A204.1 (cell line): Measurements from ENCODE around the gene GRID2.

ENCODE experiments used
- FAIRE-seq: peaks from 2 replicates; lab custom pipeline; 2012; peaks lifted over from hg19 to GRCh38; lab: Jason Lieb, UNC

The GRID2 gene

GRCh38 chr4:93199492-93199891 is 895.7 kb downstream of the GRID2 start:
- FAIRE-seq: peak; percentile 65

GRCh38 chr4:93201471-93202096 is 897.8 kb downstream of the GRID2 start:
- no peak for FAIRE-seq

DNA sequence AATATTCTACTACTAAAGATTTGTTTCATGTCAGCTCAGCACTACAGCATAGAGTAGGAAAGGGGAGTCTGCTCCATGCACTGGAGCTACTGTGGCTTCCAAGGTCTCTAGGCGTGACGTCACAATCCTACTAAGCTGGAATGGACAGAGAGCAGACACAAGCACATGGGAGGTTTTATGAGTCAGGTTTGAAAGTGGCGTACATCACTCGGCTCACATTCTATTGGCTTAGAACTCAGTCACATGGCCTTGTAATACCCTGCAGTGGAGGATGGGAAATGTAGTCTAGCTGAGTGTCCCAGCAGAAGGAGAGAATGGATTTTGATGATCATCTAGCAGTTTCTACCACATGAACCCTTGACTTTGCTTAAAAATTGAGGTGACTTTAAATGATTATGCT is 899.9 kb downstream of the GRID2 start:
- no peak for FAIRE-seq

- no peak for FAIRE-seq
Observed at GRCh38 chr4:93212250-93212649, 908.5 kb downstream of the GRID2 start.

DNA sequence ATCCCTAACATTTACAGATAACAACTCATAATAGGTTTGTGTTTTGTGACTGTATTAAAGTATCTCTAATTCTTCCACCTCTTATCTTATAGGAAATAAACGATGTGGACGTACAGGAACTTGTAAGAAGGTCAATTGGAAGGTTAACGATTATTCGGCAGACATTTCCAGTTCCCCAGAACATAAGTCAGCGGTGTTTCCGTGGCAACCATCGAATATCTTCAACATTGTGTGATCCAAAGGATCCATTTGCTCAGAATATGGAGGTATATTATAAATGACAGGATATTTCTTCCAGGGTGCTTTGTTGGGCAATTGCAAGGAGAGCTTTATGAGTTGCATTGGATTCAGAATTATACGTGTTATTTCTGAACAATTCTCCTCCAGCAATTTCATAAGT is 912.9 kb downstream of the GRID2 start:
- no peak for FAIRE-seq

DNA sequence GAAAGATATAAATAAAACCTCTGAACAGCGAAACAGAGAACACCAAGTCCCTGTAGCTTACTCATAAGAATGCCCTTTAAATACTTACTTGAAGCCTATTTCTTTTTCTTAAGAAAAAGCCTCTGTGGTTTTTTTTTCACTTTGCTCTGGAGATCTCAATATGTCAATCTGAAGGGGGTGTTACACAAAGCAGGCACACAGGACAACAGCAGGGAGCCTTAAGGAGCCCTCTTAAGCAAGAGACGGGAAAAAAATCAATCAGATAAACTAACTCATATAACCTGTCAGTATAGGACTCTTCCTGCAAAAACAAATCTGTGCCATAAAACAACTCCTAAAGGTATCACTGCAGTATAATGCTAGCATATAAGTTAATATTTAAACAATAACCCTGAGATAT is 913.7 kb downstream of the GRID2 start:
- FAIRE-seq: no peak

DNA sequence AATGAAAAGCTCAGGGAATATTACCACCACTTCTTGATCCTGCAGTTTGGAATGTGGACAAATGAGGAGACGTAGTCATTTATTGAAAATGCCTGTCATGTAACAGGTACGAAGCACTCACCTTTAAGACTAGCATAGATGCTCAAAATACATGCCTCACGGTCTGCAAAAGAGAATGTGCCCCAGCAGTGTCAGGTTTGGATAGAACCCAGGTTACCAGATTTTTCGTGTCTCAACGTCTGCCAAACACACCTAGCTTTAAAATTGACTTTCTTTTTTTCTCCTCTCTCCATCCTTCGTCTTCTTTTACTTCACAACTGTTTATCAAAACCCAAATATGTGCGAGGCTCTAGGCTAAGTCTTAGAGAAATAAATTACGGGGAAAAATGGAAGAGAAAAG is 918.0 kb downstream of the GRID2 start:
- no peak for FAIRE-seq

- FAIRE-seq: no peak
Observed at GRCh38 chr4:93228021-93228420, 924.3 kb downstream of the GRID2 start.

DNA sequence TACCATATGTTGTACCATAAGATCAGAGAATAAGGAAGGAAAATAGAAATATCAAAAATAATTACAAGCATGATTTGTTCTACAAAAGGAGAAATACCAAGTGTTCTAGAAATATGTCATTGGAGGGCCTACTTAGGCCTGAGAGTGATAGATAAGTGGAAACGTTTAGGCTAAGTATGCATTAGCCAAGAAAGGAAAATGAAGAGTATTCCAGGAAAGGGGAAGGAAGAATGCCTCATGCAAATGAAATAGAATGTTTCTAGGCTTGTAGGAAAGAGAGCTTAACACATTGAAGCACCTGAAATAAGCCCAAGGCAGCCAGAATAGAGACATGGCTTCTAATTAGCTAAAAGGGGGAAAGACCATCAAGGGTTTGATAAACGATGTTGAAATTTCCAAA is 929.1 kb downstream of the GRID2 start:
- no peak for FAIRE-seq

- FAIRE-seq: no peak
Observed at GRCh38 chr4:93237521-93237920, 933.8 kb downstream of the GRID2 start.

DNA sequence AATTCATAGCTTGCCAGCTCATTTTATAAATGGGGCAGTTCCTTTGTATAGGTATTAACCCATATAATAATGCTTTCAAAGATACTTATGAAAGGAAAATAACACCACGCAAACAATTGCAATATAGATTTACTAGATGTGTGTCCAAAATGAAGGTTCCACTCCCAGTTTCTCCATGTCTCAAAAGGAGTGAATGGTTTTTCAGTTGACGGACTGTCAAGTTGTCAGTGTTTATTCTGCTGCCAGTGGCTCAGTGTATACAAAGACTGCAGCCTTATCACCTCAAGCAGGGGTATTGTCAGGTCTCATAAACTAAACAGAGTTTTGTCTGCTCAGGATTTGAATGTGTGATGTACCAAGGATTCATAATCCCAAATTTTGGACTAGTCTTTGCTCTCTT is 939.5 kb downstream of the GRID2 start:
- no peak for FAIRE-seq

GRCh38 chr4:93261207-93261606 is 957.4 kb downstream of the GRID2 start:
- no peak for FAIRE-seq

DNA sequence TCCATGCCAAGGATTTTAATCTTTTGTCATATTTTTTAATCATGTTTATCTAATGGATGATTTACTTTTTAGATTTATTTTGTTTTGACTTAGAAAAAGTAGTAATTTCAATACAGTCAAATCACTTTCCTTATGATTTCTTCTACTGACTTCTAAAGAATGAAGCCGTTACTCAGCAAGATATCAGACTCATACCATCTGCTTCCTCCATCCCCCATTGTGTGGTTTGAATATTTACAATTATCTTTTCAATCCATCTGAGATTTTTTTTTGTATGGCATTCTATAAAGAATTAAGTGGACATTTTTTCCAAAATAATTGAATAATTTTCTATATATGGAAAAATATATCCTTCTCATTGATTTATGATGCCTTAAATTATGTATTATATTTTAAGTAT is 959.4 kb downstream of the GRID2 start:
- FAIRE-seq: peak; percentile 40

DNA sequence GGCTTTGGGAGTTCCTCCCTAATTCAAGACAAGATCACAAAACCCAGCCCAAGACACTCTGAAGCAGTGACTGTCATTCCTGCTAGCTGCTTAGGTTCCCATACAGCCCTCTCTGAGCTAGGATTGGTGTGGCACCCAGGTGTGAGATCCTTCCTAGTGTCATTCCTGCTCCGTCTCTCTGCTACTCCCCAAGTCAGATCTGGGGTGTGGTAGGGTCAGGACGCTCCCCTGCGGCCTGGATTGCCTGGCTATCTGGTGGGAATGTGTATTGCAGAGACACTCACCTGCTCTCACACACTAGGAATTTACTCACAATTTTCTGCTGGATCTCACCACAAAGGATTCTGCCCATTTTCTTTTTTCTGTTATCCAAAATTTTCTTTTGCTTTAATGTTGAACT is 964.0 kb downstream of the GRID2 start:
- no peak for FAIRE-seq

- no peak for FAIRE-seq
Observed at GRCh38 chr4:93285346-93285745, 981.6 kb downstream of the GRID2 start.

- no peak for FAIRE-seq
Observed at GRCh38 chr4:93289241-93289640, 985.5 kb downstream of the GRID2 start.

- FAIRE-seq: no peak
Observed at GRCh38 chr4:93289831-93290230, 986.1 kb downstream of the GRID2 start.

- no peak for FAIRE-seq
Observed at GRCh38 chr4:93299118-93299517, 995.4 kb downstream of the GRID2 start.

- FAIRE-seq: peak; percentile 49
Observed at GRCh38 chr4:93300780-93301555, 997.2 kb downstream of the GRID2 start.

GRCh38 chr4:93302310-93302709 is 998.5 kb downstream of the GRID2 start:
- no peak for FAIRE-seq

- FAIRE-seq: no peak
Observed at GRCh38 chr4:93303440-93303839, 999.7 kb downstream of the GRID2 start.

- no peak for FAIRE-seq
Observed at GRCh38 chr4:93312299-93312698, 1008.5 kb downstream of the GRID2 start.

GRCh38 chr4:93313197-93313596 is 1009.4 kb downstream of the GRID2 start:
- no peak for FAIRE-seq

GRCh38 chr4:93317057-93317456 is 1013.3 kb downstream of the GRID2 start:
- FAIRE-seq: no peak
